GM21576 (cell line): ENCODE measurements around the gene STAT1.
A peak's percentile ranks its signal among the peaks of the same experiment; 100 is the strongest.
"Not testable (repeated sequence)": the region's sequence is repeated elsewhere in the genome, so short reads cannot be mapped to it uniquely, and the experiment has no call there.

ENCODE experiments used
- ATAC-seq: cut with Tn5 transposase; IDR thresholded peaks from one replicate; pipeline ENCODE4 v1.9.1; 2021; ENCODE audit warnings: mild to moderate bottlenecking, moderate library complexity; ENCODE audit not compliant: unreplicated experiment

The STAT1 gene

DNA sequence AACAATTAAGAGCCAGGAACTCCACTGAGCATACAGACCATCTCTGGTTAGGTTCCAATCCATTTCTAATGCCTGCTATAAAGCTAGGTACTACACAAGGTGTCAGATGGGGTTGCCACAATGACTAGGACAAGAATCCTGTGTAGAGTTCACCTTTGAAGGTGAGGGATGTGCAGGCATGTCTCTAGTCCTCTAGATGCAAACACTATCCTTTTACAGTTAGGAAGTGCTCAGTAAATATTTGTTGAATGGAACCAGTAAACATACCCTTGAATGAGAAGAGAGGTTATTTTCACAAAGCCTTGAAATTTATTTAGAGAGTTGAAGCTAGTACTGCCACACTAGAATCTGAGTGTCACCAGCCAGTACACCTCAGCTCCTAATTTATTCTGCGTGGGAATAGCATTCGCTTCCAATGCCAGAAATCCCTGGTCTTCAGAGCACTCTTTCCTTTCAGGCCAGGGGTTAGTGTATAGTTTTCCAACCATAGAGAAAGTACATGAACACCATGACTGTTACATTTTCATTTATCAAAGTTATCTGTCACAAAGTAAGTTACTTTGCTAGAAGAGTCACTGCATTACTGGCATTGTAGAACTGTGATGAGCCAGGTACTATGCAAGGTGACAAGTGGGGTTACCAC lies 48.3 kb downstream of the STAT1 start:
- no peak for ATAC-seq

GRCh38 chr2:190964170-190964795 lies 49.7 kb downstream of the STAT1 start:
- ATAC-seq = no peak

GRCh38 chr2:190963088-190963487 lies 50.9 kb downstream of the STAT1 start:
- no peak for ATAC-seq

DNA sequence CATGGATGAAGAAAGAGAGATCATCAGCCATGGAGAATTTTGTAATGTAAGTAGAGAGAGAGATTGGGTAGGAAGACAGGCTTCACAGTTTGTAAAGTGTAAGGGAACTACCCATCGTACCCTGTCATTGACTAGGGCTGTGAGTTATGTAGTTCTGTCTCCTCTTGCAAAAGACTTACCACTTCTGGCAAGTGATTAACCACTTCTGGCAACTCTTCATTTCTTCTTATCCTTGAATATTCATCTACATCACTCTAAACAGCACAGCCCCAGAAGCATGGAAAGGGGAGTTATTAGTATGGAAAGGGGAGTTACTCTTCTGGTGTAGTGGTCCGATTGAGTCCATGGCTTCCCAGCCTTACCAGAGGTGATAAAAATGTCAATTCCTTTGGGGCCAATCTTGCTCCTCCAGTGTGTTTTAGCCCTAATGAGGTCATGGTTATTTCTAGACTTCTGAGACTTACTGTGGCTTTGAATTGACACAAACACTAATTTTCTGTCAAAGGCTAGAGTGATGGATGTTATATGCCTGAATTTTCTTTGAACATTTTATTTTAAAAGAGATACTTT lies 52.0 kb downstream of the STAT1 start:
- ATAC-seq = no peak

DNA sequence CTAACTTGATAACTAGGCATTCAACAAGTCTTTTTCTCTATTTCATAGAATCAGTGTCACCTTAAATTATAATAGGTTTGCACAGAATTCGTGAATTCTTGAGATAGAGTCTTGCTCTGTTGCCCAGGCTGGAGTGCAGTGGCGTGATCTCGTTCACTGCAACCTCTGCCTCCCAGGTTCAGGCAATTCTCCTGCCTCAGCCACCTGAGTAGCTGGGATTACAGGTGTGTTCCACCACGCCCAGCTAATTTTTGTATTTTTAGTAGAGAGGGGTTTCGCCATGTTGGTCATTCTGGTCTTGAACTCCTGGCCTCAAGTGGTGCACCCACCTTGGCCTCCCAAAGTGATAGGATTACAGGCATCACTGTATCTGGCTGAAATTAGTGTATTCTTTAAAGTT lies 52.9 kb downstream of the STAT1 start:
- ATAC-seq = not testable (repeated sequence)

GRCh38 chr2:190959911-190960788 lies 53.8 kb downstream of the STAT1 start:
- ATAC-seq = no peak

- ATAC-seq = no peak
Observed at GRCh38 chr2:190953257-190953656, 60.7 kb downstream of the STAT1 start.

DNA sequence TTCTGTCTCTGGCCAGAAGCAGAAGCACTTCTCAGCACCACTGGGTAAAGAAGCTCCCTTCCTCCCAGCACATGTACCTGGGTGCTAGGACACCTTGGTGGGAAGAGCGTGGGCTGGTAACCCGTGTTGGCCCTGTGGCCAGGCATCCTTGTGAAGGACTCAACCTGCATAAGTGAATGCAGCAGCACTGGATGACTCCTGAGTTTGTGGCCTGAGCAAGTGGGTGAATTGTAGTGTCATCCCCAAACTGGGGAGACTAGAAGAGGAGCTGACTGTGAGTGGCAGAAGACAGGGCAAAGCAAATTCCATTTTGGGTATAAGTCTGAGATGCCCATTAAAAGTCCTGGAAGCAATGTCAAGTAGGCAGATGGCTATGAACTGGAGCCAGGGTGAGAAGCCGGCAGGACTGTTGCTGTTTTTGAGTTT lies 63.4 kb downstream of the STAT1 start:
- no peak for ATAC-seq

GRCh38 chr2:190948671-190949070 lies 65.3 kb downstream of the STAT1 start:
- no peak for ATAC-seq

DNA sequence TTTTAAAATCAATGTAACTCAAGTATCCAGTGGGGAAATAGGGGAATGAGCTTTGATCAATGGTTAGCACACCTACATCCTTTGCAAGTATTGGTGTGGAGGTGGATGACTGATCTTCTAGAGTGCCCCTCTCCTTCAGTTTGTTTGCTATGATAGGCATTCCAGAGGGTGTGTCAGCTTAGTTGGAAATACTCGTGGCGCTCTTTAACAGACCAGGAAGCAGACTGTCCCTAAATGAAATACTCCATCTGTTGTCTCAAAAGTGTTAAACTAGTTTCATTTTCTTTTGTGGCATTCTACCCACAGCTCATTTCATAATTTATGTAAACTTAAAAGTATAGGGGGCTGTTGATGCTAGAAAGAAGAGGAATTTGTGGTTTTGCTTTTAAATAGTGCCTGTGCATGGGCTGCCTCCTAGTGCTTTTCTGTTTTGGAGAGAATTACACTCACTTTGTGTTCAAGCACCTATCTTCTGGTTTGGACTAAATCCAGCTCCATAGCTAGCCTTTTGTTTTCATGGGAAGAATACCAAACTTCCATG lies 66.2 kb downstream of the STAT1 start:
- ATAC-seq = peak; percentile 76

GRCh38 chr2:190947141-190947540 lies 66.8 kb downstream of the STAT1 start:
- no peak for ATAC-seq

GRCh38 chr2:190943706-190944105 lies 70.3 kb downstream of the STAT1 start:
- no peak for ATAC-seq

DNA sequence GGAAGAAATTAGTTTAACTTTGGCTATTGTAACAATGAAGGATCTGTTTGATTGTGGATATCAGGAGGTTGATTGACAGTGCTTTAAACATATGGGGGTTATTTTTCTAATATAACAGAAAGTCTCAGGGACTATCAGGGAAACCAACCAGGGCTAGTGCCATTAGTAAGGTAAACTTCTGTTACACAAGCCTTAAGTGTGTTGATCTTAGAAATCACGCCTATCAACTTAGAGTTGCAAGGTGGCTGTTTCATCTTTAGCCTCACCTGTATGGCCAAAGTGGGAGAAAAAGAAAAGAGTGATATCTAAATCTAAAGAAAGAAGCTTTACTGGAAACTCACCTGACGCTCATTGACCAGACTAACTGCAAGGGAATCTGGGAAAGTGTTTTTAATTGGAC lies 71.3 kb downstream of the STAT1 start:
- no peak for ATAC-seq

DNA sequence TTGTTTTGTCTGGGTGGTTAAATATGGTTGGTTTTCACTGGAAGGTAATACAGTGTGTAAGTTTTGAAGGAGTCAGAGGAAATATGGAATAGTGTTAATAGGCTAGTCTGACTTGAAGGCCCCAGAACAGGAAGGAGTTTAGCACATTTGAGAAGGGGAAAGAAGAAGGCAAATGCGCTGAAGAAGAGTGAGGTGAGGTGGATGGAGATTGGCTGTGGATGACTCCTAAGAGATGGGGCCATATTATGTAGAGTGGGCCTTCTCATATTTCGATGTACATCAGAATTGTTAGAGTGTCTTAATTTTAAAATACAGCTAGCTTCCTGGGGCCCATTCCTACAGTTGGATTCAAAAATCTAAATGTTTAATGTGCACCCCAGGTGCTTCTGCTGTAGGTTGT lies 72.4 kb downstream of the STAT1 start:
- no peak for ATAC-seq

DNA sequence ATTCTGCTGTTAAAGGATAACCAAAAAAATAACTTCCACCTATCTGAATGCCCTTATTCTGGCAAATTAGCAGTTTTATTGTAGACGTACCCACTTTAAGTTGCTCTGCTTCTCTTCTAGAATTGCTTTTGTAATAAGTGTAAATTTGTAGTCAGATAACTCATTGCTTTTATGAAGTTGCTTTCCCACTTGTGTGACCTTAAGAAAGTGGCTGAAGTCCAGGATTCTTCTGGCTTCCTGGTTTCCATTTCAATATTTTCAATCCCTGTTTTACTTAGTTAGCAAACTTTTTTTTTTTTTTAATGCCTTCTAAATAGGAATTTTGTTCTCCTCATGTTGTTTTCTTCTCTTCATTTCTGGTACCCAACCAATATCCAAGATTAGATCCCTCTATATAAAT lies 73.5 kb downstream of the STAT1 start:
- ATAC-seq = no peak

DNA sequence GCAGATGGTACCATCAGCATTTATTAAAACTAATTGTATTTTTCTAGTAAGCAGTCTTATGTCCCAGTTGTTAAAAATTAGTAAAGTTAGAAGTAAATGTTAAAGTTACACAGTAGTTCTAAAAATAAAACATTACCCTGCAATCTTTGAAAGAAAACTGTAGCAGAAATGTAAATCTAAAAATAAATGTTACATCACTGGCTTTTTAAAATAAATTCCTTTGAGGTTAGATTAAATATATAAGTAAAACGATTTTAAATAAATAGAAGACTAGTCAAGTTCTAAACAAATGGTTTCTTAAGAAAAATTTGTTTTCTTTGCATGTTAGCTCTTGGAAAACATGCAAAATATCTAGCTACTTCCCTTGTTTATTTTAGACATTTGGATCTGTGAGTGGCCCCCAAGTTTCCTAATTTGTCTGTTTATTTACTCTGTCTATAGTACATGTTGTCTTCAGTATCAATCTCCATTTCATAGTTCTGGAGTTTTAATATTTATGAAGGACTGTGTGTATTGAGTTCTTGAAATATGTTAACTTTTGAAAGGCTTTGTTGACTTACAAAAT lies 75.1 kb downstream of the STAT1 start:
- ATAC-seq = no peak

DNA sequence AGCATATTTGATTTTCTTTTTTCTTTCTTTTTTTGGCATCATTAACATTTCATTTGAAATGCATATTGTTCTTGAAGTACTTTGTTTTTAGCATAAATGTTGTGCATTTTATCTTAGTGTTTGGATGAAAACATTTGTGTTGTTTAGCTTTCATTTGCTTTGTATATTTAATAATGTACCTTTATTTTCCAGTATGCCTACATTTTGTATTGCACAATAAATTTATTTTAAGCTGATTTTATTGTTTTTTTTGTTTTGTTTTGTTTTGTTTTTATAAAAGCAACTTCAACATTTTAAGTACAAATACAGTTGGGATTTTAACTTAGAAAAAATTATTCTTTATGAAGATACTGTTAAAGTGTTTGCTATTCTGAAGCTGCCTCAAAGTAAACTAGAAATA lies 78.9 kb downstream of the STAT1 start:
- ATAC-seq = no peak

DNA sequence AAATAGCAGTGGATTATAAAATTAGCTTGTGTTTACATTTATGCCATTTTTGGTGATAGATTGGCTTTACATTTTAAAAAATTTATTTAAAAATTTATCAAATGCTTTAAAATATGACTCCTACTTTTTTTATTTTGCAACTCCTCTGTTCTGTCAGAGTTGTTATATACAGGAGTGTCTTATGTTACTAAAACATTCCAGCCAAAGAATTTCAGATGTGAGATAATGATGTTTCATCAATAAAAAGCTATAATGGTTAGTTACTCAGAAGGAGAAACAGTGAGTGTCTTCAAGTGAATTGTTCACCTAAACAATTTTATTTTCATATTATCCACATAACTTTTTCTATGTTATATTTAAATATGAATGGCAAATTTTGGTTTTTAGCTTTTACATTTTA lies 80.6 kb downstream of the STAT1 start:
- no peak for ATAC-seq

DNA sequence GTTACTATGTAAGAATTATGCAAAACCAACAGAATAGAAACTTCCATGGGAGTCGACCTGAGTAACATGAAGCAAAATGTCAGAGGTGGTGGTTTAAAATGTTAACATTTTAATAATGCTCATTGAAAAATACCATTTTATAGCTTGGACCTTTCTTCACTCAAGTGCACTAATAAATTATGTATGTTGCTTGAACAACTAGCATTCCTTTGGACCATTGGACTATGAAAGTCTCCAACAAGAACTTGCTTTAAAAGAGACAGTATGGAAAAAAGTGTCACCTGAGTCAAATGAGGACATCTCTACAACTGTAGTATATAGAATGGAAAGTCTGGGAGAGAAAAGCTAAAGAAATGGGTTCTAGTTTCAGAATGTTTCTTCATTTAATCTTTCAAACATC lies 81.5 kb downstream of the STAT1 start:
- no peak for ATAC-seq

GRCh38 chr2:190930411-190930810 lies 83.6 kb downstream of the STAT1 start:
- ATAC-seq = no peak

- no peak for ATAC-seq
Observed at GRCh38 chr2:190929919-190930318, 84.1 kb downstream of the STAT1 start.
